RKO (cell line): ENCODE measurements around the gene IFITM5.
"Not testable (repeated sequence)": the region's sequence is repeated elsewhere in the genome, so short reads cannot be mapped to it uniquely, and the experiment has no call there.

Source experiments
- DNase-seq: peaks from one replicate; pipeline ENCODE4 v3.0.0-alpha.2; 2016; ENCODE audit warnings: low spot score

The IFITM5 gene

DNA sequence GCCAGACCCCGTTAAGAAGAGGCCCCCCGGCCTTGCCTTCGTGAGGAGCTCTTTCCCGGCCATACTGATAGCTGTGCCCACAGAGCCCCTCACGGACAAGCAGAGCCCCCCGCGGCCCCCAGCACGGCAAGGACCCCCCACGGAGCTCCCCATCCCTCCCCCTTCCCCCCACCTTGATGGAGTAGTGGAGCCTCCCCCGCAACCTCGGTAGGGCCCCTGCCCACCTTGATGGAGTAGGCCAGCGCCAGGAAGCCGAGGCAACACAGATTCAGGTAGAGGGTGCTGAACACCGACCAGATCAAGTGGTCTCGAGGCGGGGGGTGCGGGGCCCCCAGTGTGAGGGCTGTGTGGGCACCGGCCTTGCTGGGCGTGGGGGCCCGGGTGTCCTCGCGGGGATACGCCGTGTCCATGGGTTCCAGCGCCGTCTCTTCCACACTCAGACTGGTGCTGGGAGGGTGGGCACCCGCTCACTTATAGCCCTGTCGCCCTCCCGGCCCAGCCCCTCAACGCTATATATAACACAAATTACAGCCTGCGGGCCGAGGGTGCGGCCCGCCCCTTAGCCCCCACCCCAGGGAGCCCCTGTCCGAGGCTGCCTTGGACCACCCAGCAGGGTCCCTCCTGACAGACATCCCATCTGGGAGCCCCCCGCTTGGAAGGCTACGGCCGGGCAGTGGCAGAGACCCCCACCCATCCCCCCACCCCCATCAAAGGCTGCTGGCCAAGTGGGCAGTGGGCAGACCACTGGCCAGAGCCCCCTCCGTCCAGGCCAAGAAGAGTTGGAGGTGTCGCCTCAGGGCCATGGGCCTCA, at the start of gene IFITM5:
TSS of gene IFITM5 (minus strand) at position 446 of the 811 bp plus-strand sequence. CDS start at position 410, 36 bp downstream.
- no peak for DNase-seq

DNA sequence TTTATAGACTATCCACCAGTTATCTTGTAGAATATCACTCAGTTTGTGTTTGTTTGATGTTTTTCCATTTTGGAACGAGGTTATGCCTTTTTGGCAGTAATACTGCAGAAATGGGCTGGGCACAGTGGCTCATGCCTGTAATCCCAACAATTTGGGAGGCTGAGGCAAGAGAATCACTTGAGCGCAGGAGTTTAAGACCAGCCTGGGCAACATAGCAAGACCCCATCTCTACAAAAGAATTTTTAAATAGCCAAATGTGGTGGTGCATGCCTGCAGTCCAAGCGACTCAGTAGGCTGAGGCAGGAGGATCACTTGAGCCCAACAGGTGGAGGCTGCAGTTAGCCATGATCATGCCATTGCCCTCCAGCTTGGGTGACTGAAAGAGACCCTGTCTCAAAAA, 47.2 kb upstream of the IFITM5 start:
- no peak for DNase-seq

DNA sequence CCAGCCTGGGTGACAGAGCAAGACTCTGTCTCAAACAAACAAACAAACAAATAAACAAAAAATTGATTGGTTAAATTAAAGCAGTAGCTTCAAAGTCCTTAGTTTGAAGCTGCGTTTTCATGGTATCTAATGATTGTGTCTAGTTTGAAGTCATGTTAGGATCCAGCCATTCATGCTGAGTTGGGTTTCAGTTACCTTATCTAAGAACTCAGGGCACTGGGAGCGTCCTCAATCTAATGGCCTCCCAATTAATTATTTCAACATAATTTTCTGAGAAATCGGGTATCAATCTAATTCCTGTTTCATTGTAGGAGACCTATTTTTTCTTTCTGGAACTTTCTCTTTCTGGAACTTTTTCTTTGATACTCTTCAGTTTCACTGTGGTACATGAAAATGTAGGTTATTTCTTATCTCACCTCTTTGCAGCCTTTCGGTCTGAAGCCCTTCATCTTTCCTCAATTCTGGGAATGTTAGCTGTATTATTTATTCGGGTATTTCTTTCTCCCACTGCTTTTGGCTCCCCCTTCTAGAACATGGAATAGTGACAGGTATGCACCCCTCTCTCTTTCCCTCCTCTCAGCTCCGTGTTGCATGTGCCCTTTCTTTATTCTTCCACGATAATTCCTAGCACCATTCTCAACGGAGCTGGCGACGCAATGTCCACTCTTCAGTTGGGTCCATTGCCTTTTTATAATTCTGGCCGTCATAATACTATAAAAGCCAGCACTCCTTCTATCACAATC, 45.7 kb upstream of the IFITM5 start:
- no peak for DNase-seq

DNA sequence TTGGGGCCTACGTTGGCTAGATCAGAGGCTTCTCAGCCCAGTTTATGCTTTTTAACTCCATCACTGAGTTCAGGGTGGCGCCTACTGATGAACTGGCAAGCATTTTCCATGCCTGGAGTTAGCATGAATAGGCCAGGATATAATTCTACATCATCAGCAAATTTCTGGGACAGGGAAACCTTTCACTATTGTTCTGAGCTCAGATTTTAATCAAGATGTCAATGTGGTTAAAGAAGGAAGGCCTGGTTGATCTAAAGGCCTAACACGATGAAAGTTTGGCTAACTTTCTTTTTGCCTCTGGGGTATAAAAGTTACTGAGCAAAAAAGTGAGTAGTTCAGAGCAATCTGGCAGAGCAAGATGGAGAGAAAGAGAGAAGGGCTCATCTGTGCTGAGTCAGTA, 43.0 kb upstream of the IFITM5 start:
- DNase-seq, result no peak

DNA sequence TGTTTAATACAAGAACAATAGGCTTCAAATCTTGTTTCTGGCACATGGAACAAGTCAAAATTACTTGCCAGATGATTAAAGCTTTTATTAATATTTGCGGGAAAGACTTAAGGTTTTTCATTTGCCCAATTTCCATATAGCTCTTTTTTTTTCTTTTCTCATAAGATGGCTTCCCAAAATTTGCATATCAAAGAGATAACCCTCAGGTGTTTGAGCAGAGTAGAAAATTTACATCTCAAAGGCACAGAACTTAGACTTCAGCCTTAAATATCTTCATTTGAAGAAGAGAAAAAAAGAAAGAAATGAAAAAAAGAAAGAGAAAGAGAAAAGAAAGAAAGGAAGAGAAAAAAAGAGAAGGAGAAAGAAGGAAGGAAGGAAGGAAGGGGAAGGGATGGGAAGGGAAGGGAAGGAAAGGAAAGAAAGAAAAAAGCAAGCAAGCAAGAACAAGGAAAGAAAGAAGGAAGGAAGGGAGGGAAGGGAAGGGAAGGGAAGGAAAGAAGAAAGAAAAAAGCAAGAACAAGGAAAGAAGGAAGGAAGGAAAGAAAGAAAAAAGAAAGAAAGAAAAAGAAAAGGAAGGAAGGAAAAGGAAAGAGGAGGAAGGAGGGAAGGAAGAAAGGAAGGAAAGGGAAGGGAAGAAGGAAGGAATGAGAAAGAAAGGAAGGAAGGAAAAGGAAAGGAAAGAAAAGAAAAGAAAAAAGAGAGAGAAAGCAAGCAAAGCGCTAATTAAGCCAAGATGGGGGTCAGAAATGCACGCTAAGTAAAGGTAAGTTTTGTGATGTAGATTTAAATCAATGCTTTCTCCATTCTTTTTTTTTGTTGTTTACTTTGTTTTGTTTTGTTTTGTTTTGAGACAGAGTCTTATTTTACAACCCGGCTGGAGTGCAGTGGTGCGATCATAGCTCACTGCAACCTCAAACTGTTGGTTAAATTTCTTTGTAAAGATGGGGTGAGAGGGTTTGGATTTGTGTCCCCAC, 41.5 kb upstream of the IFITM5 start:
- DNase-seq, result no peak

DNA sequence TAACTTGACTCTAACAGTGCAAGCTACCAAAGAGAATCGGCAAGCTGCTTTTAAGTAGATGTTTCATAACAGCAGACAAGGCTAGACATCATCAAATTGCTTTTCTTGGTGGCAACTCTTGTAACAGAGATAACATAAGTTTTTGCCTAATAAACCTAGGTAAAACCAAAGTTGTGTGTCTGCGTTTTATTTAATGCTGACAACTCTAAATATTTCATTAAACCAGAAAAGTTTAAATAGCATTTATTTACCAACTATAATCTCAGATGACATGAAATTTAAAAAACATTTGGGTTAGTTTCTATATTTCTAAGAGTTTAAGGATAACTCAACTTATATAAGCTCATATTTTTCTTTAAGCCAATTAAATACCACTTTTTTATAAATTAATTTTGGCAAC, 40.6 kb upstream of the IFITM5 start:
- no peak for DNase-seq

DNA sequence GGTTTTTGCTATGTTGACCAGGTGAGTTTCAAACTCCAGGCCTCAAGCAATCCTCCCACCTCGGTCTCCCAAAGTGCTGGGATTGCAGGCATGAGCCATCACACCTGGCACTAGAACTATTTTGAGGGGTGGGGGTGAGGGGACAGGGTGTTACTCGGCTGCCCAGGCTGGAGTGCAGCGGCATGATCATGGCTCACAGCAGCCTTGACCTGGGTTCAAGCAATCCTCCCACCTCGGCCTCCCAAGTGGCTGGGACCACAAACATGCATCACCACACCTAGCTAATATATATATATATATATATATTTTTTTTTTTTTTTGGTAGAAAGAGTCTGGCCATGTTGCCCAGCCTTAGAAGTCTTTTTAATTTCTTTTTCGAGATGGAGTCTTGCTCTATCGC, 38.4 kb upstream of the IFITM5 start:
- no peak for DNase-seq

DNA sequence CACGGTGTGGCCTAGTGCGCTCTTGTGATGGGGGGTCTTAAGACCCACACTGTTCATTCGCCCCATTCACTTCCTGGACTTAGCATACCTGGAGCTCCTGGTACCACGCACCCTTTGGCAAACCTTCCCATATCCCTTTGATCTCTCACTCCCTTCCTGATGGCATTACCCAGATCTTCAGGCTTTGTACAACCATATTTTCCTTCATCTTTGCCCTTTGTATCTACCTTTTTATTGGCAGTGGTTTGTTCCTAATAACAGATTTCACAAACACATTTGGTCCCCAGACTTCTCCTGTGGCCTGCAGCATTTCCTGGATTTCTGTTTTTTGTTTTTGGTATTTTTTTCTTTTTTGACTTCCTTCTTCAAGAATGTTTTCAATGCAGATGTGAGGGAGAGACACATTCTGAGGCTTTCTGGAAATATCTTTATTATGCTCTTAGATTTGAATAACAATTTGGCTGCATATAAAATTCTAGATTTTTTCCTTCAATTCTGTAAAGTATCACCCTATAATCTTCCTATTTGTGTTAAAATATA, 37.4 kb upstream of the IFITM5 start:
- no peak for DNase-seq

DNA sequence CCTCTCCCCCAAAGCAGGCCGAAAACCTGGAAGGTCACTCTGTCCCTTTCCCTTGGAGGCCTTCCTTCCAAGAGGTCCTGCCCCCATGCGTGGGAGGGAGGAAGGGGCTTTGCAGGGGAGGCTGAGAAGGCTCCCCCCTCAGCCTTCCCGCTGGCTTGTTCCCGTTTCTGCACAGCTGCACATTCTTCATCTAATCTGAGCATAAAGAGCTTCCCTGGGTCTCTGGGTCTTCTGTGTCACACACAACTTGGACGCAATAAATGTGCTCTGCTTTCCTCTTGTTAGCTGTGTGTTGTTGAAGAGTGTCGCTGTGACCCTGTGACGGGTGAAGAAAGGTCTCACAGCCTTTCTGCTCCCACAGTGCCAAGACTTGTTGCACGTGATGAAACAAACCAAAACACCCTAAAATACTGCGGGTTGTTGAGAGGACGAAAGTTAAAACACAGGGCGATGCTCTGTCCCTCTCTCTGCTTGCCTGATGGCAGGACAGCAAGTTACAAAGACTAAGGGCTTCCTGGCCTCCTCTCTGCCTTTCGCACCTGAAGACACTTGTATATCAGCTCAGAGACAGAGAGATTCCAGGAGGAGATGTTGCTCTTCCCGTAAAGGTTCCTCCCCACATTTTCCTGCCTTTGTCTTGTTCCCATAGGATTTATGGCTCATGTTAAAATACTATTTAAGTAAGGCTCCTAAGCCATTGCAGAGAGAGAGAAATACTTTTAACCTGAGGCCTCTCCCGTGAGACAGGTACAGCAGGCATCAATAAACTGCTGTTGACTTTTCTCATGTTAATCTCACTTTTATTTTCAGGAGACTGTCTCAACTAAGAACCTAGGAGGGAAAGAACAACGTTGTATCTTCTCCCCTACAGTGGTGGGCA, 36.7 kb upstream of the IFITM5 start:
- DNase-seq, result no peak

DNA sequence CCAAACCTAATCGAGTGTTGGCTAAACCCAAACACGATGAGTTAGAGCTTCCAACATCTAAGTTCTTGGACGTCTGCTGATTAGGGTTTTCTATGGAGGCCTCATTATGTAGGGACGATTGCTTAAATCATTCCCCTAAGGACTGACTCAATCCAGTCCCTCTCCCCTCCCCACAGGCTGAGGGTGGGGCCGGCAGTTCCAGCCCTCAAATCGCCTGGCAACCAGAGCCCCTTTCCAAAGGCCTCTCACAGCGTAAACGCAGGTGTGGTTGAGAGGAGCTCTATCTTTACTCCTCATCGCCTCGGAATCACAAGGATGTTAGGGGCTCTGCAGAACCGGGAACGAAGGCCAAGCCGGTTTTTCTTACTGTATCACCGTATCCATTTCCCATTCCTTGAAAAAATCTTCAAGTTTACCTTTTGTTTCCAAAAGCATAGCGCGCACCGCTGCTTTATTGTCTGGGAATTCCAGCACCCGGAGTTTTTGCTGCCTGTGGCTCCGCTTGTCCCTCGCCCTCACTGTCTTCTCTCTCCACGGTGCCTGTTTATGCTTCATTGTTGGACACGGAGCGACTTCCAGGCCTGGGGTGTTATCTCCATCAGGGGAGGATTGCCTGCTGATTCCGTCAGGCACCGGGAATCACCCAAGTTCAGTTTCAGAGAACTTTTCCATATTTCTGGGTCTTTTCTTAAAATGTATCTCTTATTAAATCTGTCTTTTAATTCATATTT, 35.1 kb upstream of the IFITM5 start:
- DNase-seq, result no peak

DNA sequence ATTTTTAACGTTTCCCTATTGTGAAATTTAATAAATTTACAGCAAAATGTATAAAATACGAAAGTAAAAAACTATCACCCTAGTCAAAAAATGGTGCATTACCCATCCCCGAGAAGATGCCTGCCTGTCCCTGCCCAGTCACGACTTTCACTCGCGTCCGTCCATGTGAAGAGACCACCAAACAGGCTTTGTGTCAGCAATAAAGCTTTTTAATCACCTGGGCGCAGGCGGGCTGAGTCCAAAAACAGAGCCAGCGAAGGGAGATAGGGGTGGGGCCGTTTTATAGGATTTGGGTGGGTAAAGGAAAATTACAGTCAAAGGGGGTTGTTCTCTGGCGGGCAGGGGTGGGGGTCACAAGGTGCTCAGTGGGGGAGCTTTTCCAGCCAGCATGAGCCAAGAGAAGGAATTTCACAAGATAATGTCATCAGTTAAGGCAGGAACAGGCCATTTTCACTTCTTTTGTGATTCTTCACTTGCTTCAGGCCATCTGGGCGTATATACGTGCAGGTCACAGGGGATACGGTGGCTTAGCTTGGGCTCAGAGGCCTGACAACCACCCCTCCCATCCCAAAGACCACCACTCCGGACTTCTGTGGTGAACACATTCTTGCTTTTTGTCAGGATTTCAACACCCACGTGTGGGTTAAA, 34.4 kb upstream of the IFITM5 start:
- not testable (repeated sequence) for DNase-seq

DNA sequence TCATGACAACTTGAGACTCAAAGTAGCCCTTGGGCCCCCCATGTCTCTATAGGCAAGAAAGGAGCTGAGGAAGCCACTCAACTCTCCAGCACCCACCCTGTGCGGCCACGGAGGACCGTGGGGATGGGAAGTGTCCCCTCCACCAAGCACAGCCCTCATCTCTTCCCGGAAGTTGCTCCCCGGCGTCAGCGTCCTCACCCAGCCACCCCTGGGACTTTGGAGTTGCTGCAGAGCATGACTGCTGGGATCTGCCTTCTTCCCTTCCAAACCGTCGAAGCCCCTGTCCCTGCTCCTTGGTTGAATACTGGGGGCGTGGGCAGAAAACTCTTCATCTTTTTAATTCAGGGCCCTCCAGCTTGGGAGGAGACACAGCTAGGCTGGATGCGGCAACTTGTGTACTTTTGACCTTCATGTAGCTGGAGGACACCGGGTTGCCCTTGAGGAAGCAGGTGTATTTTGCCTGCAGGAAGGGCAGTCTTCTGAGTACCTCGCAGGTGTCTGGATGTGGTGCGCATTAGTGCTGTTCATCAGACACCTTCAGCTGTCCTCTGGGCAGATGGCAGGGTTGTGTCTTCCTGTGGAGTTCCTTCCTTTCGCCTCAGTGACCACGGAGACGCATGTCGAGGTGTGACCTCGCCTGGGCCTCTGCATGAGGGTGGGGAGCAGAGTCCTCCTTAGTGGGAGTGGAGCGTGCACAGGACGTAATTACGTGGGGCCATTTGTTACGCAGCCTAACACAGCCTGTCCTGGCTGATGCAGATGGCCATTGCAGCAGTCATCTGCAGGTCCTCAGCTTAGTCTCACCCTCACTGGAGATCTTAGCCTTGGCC, 33.5 kb upstream of the IFITM5 start:
- no peak for DNase-seq

DNA sequence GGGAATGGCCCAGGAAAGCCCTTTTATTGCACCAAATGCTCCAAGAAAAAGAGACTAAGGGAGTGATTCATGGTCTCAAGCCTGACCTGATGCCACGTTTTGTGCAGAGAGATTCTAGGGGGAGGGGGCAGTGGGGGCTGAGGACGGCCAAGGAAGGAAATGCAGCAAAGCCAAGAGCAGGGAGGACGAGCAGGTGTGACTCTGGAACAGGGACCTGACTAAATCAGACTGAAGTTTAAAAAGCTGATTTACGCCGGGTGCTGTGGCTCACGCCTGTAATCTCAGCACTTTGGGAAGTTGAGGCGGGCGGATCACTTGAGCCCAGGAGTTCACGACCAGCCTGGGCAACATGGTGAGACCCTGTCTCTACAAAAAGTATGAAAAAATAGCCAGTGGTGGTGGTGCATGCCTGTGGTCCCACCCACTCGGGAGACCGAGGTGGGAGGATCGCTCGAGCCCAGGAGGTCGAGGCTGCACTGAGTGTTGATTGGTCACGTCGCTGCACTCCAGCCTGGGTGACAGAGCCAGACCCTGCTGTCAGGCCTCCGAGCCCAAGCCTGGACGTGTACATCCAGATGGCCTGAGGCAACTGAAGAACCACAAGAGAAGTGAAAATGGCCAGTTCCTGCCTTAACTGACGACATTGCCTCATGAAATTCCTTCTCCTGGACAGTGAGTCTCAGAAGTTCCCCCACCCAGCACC, 32.2 kb upstream of the IFITM5 start:
- DNase-seq, result no peak

DNA sequence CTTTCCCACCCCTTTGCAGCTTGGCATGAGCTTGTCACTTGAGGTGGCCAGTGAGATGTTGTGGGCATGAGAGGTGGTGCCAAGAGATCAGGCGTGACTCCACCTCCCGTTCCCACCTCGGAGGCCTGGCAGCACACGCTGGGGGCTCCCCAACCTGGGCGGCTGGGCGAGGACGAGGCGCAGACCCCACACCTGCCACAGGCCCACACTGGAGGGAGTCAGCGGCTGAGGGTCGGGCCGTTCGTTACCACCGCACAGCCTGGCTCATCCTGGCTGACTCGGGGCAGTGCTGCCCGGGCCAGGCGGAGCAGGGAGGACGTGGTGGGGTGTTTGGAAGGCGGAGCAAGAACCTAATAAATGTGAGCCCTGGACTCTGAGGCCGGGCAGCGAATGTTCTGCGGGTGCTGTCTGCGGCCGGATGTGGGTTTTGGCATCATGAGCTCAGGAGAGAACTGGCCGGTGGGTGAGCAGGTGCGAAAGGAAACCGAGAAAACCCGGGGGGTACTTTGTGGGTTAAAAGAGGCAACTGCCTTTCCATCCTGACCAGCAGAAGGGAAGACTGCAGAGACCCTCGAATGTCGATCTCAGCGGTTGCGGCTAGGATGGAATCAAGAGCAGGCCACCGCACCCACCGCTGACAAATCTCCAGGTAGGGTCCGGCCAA, 31.5 kb upstream of the IFITM5 start:
- no peak for DNase-seq

DNA sequence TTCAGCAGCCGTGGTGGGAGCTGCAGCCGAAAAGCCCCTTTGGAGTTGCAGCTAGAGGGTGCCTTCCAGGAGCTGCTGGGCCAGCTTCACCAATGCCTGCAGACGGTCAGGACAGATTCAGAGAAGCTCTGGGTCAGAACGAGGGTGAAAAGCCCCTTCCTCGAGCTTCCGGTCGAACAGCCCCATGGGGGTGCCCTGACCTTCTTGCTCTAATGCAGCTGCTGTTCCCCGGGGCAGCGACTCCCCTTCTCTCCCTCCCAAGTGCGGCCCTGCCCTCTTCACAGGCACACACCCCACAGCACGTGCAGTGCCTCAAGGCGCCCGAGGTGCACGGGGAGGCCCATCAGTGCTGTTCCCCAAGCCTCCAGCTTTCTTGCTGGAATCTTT, 31.0 kb upstream of the IFITM5 start:
- DNase-seq, result no peak

DNA sequence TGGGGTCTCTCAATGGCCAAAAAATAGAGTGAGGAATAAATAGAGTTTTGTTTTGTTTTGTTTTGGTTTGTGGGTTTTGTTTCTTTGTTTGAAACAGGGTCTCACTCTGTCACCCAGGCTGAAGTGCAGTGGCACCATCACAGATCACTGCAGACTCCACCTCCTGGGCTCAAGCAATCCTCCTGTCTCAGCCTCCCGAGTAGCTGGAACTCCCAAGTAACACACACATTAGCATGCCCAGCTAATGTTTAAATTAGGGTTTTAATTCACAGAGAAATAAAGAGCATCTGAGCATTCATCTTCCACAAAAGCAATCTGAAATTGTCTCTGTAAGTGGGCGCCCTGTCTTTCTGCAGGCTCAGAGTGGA, 30.5 kb upstream of the IFITM5 start:
- no peak for DNase-seq

DNA sequence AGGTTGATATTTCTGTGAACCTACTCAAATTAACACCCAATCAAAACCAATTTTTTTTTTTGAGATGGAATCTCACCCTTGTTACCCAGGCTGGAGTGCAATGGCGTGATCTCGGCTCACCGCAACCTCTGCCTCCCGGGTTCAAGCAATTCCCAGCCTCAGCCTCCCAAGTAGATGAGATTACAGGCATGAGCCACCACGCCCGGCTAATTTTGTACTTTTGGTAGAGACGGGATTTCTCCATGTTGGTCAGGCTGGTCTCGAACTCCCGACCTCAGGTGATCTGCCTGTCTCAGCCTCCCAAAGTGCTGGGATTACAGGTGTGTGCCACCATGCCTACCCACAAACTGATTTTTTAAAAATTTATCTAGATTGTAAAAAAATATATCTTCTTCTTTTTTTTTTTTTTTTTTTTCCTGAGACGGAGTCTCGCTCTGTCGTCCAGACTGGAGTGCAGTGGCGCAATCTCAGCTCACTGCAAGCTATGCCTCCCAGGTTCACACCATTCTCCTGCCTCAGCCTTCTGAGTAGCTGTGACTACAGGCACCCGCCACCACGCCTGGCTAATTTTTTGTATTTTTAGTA, 29.3 kb upstream of the IFITM5 start:
- DNase-seq, result not testable (repeated sequence)
